Erythroblast (primary cell): Measurements from ENCODE around the gene TUBA4A.

Experiments used
- GATA1 ChIP-seq: IDR thresholded peaks from 2 replicates; pipeline ENCODE4 v1.6.1; 2011; ENCODE audit warnings: low read depth, mild to moderate bottlenecking, control low read depth, low read length, moderate library complexity
- POLR2A ChIP-seq: IDR thresholded peaks from 2 replicates; pipeline ENCODE4 v1.6.1; 2011; ENCODE audit warnings: mild to moderate bottlenecking, low read length

DNA sequence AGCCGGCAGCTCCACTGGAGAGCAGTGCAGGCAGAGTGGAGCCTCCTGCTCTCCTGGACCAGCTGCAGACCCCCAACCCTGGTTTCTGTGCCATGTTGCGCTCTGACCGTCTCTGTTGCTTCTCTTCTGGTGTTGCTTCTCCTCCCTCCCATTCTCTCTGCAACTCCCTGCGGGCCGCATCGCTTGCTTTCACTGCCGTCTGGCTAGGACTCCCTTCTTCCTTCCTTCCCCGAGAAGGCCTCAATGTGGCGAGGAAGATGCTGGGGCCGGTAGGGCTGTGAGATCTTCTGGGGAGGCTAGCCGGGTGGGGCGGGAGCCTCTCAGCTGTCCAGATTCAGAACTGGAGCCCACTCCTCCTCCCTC is 31.6 kb upstream of the TUBA4A start:
- TF ChIP-seq POLR2A (no peak), GATA1 (no peak)
